Measurements from ENCODE around the gene TNFSF10. TPM values are rescaled to one million over a fixed set of nuclear protein-coding genes. Genes with fewer than 3 reads are reported as not detected.
"Not testable (repeated sequence)": the region's sequence is repeated elsewhere in the genome, so short reads cannot be mapped to it uniquely, and the experiment has no call there.

TNFSF10 gene
- total and polyA plus RNA-seq, 10 of the 15 experiments (the other 5 are each of a cell fraction or from before 2014, with no cell fraction given), result 2.1 to 12.3 (median 4.4) TPM

DNA sequence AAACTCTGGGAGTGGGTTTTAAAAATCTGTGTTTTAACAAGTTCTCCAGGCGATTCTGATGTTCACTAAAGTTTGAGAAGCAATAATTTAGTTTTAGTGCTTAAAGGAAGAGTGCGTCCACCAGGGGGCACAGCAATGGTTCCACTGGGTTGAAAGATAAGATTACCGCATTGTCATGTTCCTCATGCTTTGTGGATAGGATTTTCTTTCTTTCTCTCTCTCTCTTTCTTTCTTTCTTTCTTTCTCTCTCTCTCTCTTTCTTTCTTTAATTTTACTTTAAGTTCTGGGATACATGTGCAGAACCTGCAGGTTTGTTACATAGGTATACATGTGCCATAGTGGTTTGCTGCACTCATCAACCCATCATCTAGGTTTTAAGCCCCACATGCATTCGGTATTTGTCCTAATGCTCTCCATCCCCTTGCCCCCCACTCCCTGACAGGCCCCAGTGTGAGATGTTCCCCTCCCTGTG lies 33.0 kb downstream of the TNFSF10 start:
- H3K27me3 ChIP-seq (replicated peaks in 1 of 2; ENCODE audit: control insufficient read depth in 2 of 2, insufficient read depth in 2 of 2, low read length in 1 of 2); H3K9me3 ChIP-seq (replicated peaks; ENCODE audit: control insufficient read depth, insufficient read depth, low read length); H3K9ac ChIP-seq (ENCODE audit: control insufficient read depth, insufficient read depth, low read length); H3K4me1 ChIP-seq (ENCODE audit: control insufficient read depth, insufficient read depth, low read length); H3K27ac ChIP-seq (ENCODE audit: control insufficient read depth, insufficient read depth); H4K20me1 ChIP-seq (ENCODE audit: control insufficient read depth, insufficient read depth); H3K79me2 ChIP-seq (ENCODE audit: control insufficient read depth, insufficient read depth, low read length); H3K4me2 ChIP-seq (ENCODE audit: control insufficient read depth, insufficient read depth); H3K36me3 ChIP-seq (ENCODE audit: control insufficient read depth in 2 of 2, insufficient read depth in 2 of 2, low read length in 1 of 2); in situ Hi-C loops (cut with MboI); POLR2A ChIA-PET; H3K4me3 ChIP-seq; BruUV-seq (replicated peaks); H2AFZ ChIP-seq (ENCODE audit: control insufficient read depth, low read depth, low read length): not testable (repeated sequence)
- DNase-seq (ENCODE audit: low read depth, low spot score) (peak; percentile 51), FAIRE-seq (peak; percentile 99), ATAC-seq (peak; percentile 90)
- intact Hi-C loops (cut with micrococcal nuclease; ENCODE audit: unreplicated experiment), result loop anchor here (1.0 kb wide), 2 partner anchors 106 to 176 kb away; no protein-coding TSS in a partner anchor
- CTCF ChIA-PET, result interaction anchor here (0.7 to 1.2 kb wide), 6 partner anchors 96 to 178 kb away, joined by 3 to 20 read pairs (median 4); no protein-coding TSS in a partner anchor
- RAD21 ChIA-PET (ENCODE audit: unreplicated experiment), result interaction anchor here (0.8 to 1.2 kb wide), 3 partner anchors 104 to 107 kb away, joined by 3 to 5 read pairs (median 3); no protein-coding TSS in a partner anchor
- WGBS (ENCODE audit: insufficient coverage, insufficient replicate concordance, low lambda C conversion rate, missing lambda C conversion rate), result 15% methylated on average over 4 of the region's 4 CpGs
- SMC1A ChIA-PET (ENCODE audit: uncharacterized antibody, unreplicated experiment), result interaction anchor here (0.7 to 1.2 kb wide), 3 partner anchors 88 to 131 kb away, joined by 3 to 17 read pairs (median 4); no protein-coding TSS in a partner anchor
- TF ChIP-seq IRF4 (IDR thresholded peaks at IDR 0.05; ENCODE audit: low read depth, low read length) (0 out of 2 replicates have a peak, but pooled peaks have one; percentile 41), RAD21 (IDR thresholded peaks at IDR 0.05; ENCODE audit: insufficient read depth, low read depth, low read length) (peak; percentile 87), PAX5 (IDR thresholded peaks at IDR 0.05; ENCODE audit: borderline replicate concordance, low read depth, low read length) (0 out of 2 replicates have a peak, but pooled peaks have one; percentile 13), ATF7 (IDR thresholded peaks at IDR 0.05; ENCODE audit: low read depth) (peak; percentile 52; the same call in 1 of the 2 replicates), NBN (IDR thresholded peaks at IDR 0.05) (0 out of 2 replicates have a peak, but pooled peaks have one; percentile 43), HDGF (IDR thresholded peaks at IDR 0.05) (0 out of 2 replicates have a peak, but pooled peaks have one; percentile 25), SMC3 (IDR thresholded peaks at IDR 0.05; ENCODE audit: borderline replicate concordance, low read length) (peak; percentile 94), YY1 (IDR thresholded peaks at IDR 0.05; ENCODE audit: low read depth, low read length) (peak; percentile 70)
- TF ChIP-seq, protein P1, sequence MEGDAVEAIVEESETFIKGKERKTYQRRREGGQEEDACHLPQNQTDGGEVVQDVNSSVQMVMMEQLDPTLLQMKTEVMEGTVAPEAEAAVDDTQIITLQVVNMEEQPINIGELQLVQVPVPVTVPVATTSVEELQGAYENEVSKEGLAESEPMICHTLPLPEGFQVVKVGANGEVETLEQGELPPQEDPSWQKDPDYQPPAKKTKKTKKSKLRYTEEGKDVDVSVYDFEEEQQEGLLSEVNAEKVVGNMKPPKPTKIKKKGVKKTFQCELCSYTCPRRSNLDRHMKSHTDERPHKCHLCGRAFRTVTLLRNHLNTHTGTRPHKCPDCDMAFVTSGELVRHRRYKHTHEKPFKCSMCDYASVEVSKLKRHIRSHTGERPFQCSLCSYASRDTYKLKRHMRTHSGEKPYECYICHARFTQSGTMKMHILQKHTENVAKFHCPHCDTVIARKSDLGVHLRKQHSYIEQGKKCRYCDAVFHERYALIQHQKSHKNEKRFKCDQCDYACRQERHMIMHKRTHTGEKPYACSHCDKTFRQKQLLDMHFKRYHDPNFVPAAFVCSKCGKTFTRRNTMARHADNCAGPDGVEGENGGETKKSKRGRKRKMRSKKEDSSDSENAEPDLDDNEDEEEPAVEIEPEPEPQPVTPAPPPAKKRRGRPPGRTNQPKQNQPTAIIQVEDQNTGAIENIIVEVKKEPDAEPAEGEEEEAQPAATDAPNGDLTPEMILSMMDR (IDR thresholded peaks at IDR 0.05 in 2 of 3, conservative IDR thresholded peaks at IDR 0.05 in 1 of 3; ENCODE audit: control insufficient read depth in 2 of 3, extremely low read depth in 1 of 3, insufficient read depth in 1 of 3, low read depth in 3 of 3, low read length in 3 of 3), result peak; percentile 62 to 79 (median 67)

All from GM12878 (cell line).